Glomerular visceral epithelial cell (primary cell): Measurements from ENCODE around the gene ZCCHC3.
"Not testable (repeated sequence)": the region's sequence is repeated elsewhere in the genome, so short reads cannot be mapped to it uniquely, and the experiment has no call there.

Experiments used
- DNase-seq: peaks from one replicate; pipeline ENCODE4 v3.0.0-alpha.2; 2016; ENCODE audit errors: extremely low spot score

ZCCHC3 gene

DNA sequence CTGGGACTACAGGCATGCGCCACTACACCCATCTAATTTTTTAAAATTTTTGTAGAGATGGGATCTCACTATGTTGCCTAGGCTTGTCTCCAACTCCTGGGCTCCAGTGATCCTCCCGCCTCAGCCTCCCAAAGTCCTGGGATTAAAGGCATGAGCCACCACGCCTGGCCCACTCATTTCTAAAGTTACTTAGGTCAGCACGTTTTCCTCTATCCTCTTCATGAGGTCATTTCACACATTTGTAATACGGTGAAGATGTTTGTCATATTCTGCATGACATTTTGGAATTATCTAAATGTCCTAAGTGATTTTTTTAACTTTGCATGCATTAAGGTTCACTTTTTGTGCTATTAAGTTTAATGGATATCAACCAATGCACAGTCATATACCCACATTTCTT lies 16.0 kb downstream of the ZCCHC3 start:
- no peak for DNase-seq

DNA sequence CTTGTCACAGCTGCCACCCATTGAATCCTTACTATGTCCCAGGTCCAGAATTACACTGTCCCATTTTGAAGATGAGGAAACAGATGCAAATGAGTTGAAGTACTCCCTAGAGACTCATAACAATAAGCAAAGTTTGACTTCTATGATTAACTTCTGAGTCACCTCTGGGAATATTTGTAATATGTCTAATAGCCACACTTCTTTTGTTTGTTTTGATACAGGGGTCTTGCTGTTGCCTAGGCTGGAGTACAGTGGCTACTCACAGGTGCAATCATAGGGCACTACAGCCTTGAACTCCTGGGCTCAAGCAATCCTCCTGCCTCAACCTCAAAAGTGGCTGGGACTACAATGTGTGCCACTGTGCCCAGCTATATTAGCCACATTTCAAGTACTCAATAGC lies 16.6 kb downstream of the ZCCHC3 start:
- DNase-seq: peak; percentile 53

- DNase-seq: no peak
Measured at GRCh38 chr20:316316-317068, 19.1 kb downstream of the ZCCHC3 start.

GRCh38 chr20:324177-325044 lies 27.0 kb downstream of the ZCCHC3 start:
- peak; percentile 92 for DNase-seq

GRCh38 chr20:325045-325888 lies 27.9 kb downstream of the ZCCHC3 start, which contains the start of gene SOX12:
Gene SOX12, plus strand, starts transcription at chr20:325552. Its CDS starts 373 bp downstream, at chr20:325925.
- peak; percentile 97 for DNase-seq

GRCh38 chr20:325889-326644 lies 28.7 kb downstream of the ZCCHC3 start:
- peak; percentile 69 for DNase-seq

GRCh38 chr20:326645-327185 lies 29.3 kb downstream of the ZCCHC3 start:
- peak; percentile 59 for DNase-seq

- DNase-seq: peak; percentile 96
Measured at GRCh38 chr20:327186-328026, 30.0 kb downstream of the ZCCHC3 start.

GRCh38 chr20:328027-328974 lies 30.9 kb downstream of the ZCCHC3 start:
- DNase-seq: no peak

GRCh38 chr20:328975-329695 lies 31.8 kb downstream of the ZCCHC3 start:
- peak; percentile 43 for DNase-seq

- DNase-seq: no peak
Measured at GRCh38 chr20:329851-330232, 32.5 kb downstream of the ZCCHC3 start.

GRCh38 chr20:330233-331149 lies 33.1 kb downstream of the ZCCHC3 start:
- peak; percentile 73 for DNase-seq

DNA sequence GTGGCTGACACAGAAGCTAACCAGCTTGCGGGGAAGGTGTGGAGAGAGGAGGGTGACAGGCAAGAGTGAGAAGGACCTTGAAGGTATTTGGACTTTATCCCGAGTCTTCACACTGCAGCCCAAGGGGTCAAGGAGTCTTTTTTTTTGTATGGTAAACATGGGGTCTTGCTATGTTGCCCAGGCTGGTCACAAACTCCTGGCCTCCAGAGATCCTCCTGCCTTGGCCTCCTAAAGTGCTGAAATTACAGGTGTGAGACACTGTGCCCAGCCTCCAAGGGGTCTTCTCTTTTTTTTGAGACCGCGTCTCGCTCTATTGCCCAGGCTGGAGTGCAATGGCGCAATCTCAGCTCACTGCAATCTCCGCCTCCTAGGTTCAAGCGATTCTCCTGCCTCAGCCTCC lies 37.2 kb downstream of the ZCCHC3 start:
- DNase-seq: no peak

DNA sequence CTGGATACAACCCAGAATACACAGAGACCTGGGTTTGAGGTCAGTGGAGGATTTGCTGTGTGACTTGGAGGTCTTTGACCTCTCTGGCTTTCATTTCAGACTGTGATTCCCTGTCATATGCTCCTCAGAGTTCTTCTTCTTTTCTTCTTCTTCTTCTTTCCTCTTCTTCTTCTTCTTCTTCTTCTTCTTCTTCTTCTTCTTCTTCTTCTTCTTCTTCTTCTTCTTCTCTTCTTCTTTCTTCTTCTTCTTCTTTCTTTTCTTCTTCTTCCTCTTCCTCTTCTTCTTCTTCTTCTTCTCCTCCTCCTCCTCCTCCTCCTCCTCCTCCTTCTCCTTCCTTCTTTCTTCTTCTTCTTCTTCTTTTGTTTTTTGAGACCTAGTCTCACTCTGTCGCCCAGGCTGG lies 38.7 kb downstream of the ZCCHC3 start:
- not testable (repeated sequence) for DNase-seq

GRCh38 chr20:341682-342081 lies 44.3 kb downstream of the ZCCHC3 start:
- DNase-seq: peak; percentile 79

DNA sequence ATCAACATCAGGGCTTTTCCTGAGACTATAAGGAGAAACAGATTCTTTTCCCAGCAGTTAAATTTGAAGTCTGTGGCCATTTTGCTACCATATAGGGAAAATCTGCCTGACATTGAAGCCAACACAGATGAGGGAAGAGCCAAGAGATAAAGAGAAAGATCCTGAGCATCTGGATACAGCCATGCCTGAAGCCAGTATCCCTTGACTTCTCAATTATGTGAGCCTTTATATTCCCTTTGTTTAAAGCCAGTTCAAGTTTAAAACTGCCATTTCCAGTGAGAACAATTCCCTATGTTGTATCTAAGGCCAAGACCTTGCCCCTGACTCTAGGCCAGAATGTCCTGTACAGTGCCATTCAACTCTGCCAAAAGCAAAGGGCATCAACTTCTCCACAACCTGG lies 45.7 kb downstream of the ZCCHC3 start:
- no peak for DNase-seq

GRCh38 chr20:346033-346639 lies 48.8 kb downstream of the ZCCHC3 start:
- DNase-seq: no peak
